GM23338 (cell line): ENCODE data around the gene DENND1B. TPM values are rescaled to one million over a fixed set of nuclear protein-coding genes. Genes with fewer than 3 reads are reported as not detected.

Source experiments
- ATAC-seq: fragments of 200-7000 bp; cut with Tn5 transposase; 3 replicates; pipeline ENCODE4 v1.9.1; 2020
- DNase-seq: peaks from one replicate; pipeline ENCODE4 v3.0.0-alpha.2; 2015; ENCODE audit warnings: low spot score
- H2AFZ ChIP-seq: fragments of 200-600 bp; sonication (generic); 2 replicates; pipeline ENCODE4 v1.8.0; 2016; ENCODE audit warnings: antibody characterized with exemption, mild to moderate bottlenecking, moderate library complexity
- H3F3A ChIP-seq: fragments of 200-600 bp; sonication (generic); replicated peaks from 2 replicates; pipeline ENCODE4 v1.8.0; 2017; ENCODE audit warnings: antibody characterized with exemption, mixed run types, low read depth
- H3K27ac ChIP-seq: fragments of 200-600 bp; sonication (generic); 2 replicates; pipeline ENCODE4 v1.6.1; 2016; ENCODE audit warnings: low read depth
- H3K27me3 ChIP-seq: fragments of 200-600 bp; sonication (generic); 2 replicates; pipeline ENCODE4 v1.8.0; 2016; ENCODE audit warnings: mild to moderate bottlenecking, mixed run types, moderate library complexity; ENCODE audit not compliant: insufficient read depth
- H3K36me3 ChIP-seq: fragments of 200-600 bp; sonication (generic); 2 replicates; pipeline ENCODE4 v1.8.0; 2016; ENCODE audit warnings: mild to moderate bottlenecking; ENCODE audit not compliant: insufficient read depth
- H3K4me1 ChIP-seq: fragments of 200-600 bp; sonication (generic); 2 replicates; pipeline ENCODE4 v1.8.0; 2016; ENCODE audit warnings: mild to moderate bottlenecking, moderate library complexity; ENCODE audit not compliant: insufficient read depth
- H3K4me2 ChIP-seq: fragments of 200-600 bp; sonication (generic); 2 replicates; pipeline ENCODE4 v1.7.1; 2017; ENCODE audit warnings: mixed run types
- H3K4me3 ChIP-seq: fragments of 200-600 bp; sonication (generic); 2 replicates; pipeline ENCODE4 v1.6.1; 2016; ENCODE audit warnings: mixed run types
- H3K79me2 ChIP-seq: fragments of 200-600 bp; sonication (generic); replicated peaks from 2 replicates; pipeline ENCODE4 v1.8.0; 2017; ENCODE audit warnings: mild to moderate bottlenecking; ENCODE audit not compliant: insufficient read depth
- H3K9me2 ChIP-seq: fragments of 200-600 bp; sonication (generic); 2 replicates; pipeline ENCODE4 v1.8.0; 2017; ENCODE audit not compliant: insufficient read depth
- H4K20me1 ChIP-seq: fragments of 200-600 bp; sonication (generic); replicated peaks from 2 replicates; pipeline ENCODE4 v1.8.0; 2017; ENCODE audit warnings: mild to moderate bottlenecking; ENCODE audit not compliant: insufficient read depth
- H3K27ac Mint-ChIP-seq: 2 replicates; pipeline ENCODE4 v1.8.0; 2020; ENCODE audit warnings: inconsistent platforms, mild to moderate bottlenecking, moderate library complexity, mixed read lengths
- H3K27me3 Mint-ChIP-seq: 3 replicates; pipeline ENCODE4 v1.8.0; 2022; ENCODE audit warnings: low read depth, mild to moderate bottlenecking, moderate library complexity, mixed read lengths, inconsistent platforms; ENCODE audit not compliant: insufficient read depth, poor library complexity
- H3K36me3 Mint-ChIP-seq: 3 replicates; pipeline ENCODE4 v1.8.0; 2021; ENCODE audit warnings: low read depth, mild to moderate bottlenecking, inconsistent platforms, moderate library complexity, mixed read lengths
- H3K4me1 Mint-ChIP-seq: 3 replicates; pipeline ENCODE4 v1.8.0; 2020; ENCODE audit warnings: mild to moderate bottlenecking, inconsistent platforms, mixed read lengths
- H3K4me3 Mint-ChIP-seq: 3 replicates; pipeline ENCODE4 v1.8.0; 2021; ENCODE audit warnings: moderate library complexity, mild to moderate bottlenecking, inconsistent platforms, mixed read lengths
- H3K9me3 Mint-ChIP-seq: 3 replicates; pipeline ENCODE4 v1.8.0; 2020; ENCODE audit warnings: moderate library complexity, mild to moderate bottlenecking, inconsistent platforms, mixed read lengths
- CREB1 ChIP-seq: fragments of 250-450 bp; sonication (Bioruptor Pico); IDR thresholded peaks from 2 replicates; pipeline ENCODE4 v1.5.0; 2020; ENCODE audit warnings: low read depth, mild to moderate bottlenecking, moderate library complexity
- ETS1 ChIP-seq: IDR thresholded peaks from 2 replicates; pipeline ENCODE4 v1.6.1; 2016; ENCODE audit warnings: antibody characterized with exemption
- EZH2 ChIP-seq: fragments of 200-600 bp; sonication (generic); IDR thresholded peaks from one replicate; pipeline ENCODE4 v1.8.0; 2017; ENCODE audit warnings: antibody characterized with exemption, mild to moderate bottlenecking, low read depth; ENCODE audit not compliant: unreplicated experiment
- EZH2phosphoT487 ChIP-seq: fragments of 200-600 bp; sonication (generic); IDR thresholded peaks from one replicate; pipeline ENCODE4 v1.8.1; 2018; ENCODE audit warnings: antibody characterized with exemption; ENCODE audit not compliant: unreplicated experiment
- JUNB ChIP-seq: IDR thresholded peaks from one replicate; pipeline ENCODE4 v1.6.1; 2016; ENCODE audit warnings: antibody characterized with exemption; ENCODE audit not compliant: unreplicated experiment
- NANOG ChIP-seq: IDR thresholded peaks from 2 replicates; pipeline ENCODE4 v1.6.1; 2016; ENCODE audit warnings: antibody characterized with exemption, borderline replicate concordance
- POLR2AphosphoS5 ChIP-seq: IDR thresholded peaks from 2 replicates; pipeline ENCODE4 v1.6.1; 2016; ENCODE audit warnings: antibody characterized with exemption, low read depth
- REST ChIP-seq: IDR thresholded peaks from one replicate; pipeline ENCODE4 v1.6.1; 2018; ENCODE audit warnings: antibody characterized with exemption; ENCODE audit not compliant: unreplicated experiment
- STAT1 ChIP-seq: IDR thresholded peaks from one replicate; pipeline ENCODE4 v1.6.1; 2016; ENCODE audit warnings: antibody characterized with exemption; ENCODE audit not compliant: unreplicated experiment
- ZNF114 ChIP-seq: fragments of 250-450 bp; sonication (Bioruptor Pico); IDR thresholded peaks from 2 replicates; pipeline ENCODE4 v1.5.0; 2020; ENCODE audit warnings: mild to moderate bottlenecking, moderate library complexity
- ZNF331 ChIP-seq: fragments of 250-450 bp; sonication (Bioruptor Pico); IDR thresholded peaks from 2 replicates; pipeline ENCODE4 v1.5.0; 2020; ENCODE audit warnings: low read depth, mild to moderate bottlenecking, moderate library complexity
- polyA plus RNA-seq: library from polyadenylated mRNA; unstranded; fragments of >200 nt; fragmentation: Nextera tagmentation; extraction: Ambion mirVana; gene quantifications from 2 replicates; pipeline ENCODE4 v1.2.1, GENCODE V29; 2016
- total RNA-seq: library from RNA; depleted of rRNA; stranded (reverse); fragments of >200 nt; shearing (Covaris generic); gene quantifications from 2 replicates; pipeline ENCODE4 v1.2.3, GENCODE V29; 2014
- TF ChIP-seq, protein P1 (sequence below), 2 experiments: fragments of 200-600 bp in 1 of 2; sonication (generic) in 1 of 2; conservative IDR thresholded peaks; 2 replicates each; pipeline versions ENCODE4 v1.5.1 to v1.6.1; 2016 to 2017; ENCODE audit warnings: antibody characterized with exemption in 2 of 2, low read depth in 2 of 2, mild to moderate bottlenecking in 2 of 2, moderate library complexity in 1 of 2
- TF ChIP-seq, protein P2 (sequence below): fragments of 250-450 bp; sonication (Bioruptor Pico); IDR thresholded peaks from 2 replicates; pipeline ENCODE4 v1.5.0; 2020; ENCODE audit warnings: mild to moderate bottlenecking, moderate library complexity

Gene DENND1B
- total and polyA plus RNA-seq, 2 experiments from 2014 or later: 4.3 to 5.2 TPM

DNA sequence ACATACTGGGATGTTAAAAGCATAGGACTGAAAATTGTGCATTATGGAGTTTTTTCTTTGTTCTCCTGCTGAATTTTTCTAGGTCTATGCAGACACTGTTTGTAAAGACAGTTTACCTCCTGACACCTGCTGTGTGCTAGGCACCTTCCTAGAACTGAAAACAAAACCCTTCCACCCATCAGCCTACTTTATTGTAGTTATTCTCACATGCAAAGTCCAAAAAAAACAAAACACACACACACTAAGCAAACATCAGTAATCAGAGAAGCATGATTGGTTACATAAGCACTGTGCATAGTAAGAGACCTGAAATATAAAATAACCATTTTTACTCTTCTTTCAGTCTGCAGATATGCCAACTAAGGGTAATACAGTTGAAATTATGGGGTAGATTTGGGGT lies 312.1 kb downstream of the DENND1B start (continued):
- TF ChIP-seq REST (no peak), EZH2phosphoT487 (no peak)

- Histone ChIP-seq H3K4me1 (peaks cover 18% of the 10 kb centered on the region), H3K79me2 (no peaks in the 10 kb centered on the region), H3K27ac (no peak overlapping the region), H3K9me2 (0 out of 2 replicates have a peak, but pooled peaks cover 5% of the 10 kb centered on the region), H3K4me2 (no peak overlapping the region), H3K4me3 (no peak overlapping the region), H4K20me1 (no peaks in the 10 kb centered on the region), H3K27me3 (no peaks in the 10 kb centered on the region), H3K36me3 (no peaks in the 10 kb centered on the region), H3F3A (no peaks in the 10 kb centered on the region), H2AFZ (0 out of 2 replicates have a peak overlapping the region, but pooled peaks have one; percentile 4)
- DNase-seq: no peak
- H3K4me3 Mint-ChIP-seq: no peak overlapping the region
- no peaks in the 10 kb centered on the region for H3K36me3 Mint-ChIP-seq
- H3K9me3 Mint-ChIP-seq: no peaks in the 10 kb centered on the region
- no peak overlapping the region for H3K27ac Mint-ChIP-seq
- H3K27me3 Mint-ChIP-seq: no peaks in the 10 kb centered on the region
- peaks cover 26% of the 10 kb centered on the region for H3K4me1 Mint-ChIP-seq
- no peak for ATAC-seq
- no peak for TF ChIP-seq STAT1
- no peak for TF ChIP-seq NANOG
- TF ChIP-seq ZNF114: no peak
- TF ChIP-seq ZNF331 (CRISPR knock-in tag): no peak
- no peak for TF ChIP-seq POLR2AphosphoS5
- no peak for TF ChIP-seq JUNB
- no peak for TF ChIP-seq ETS1
- no peak for TF ChIP-seq EZH2phosphoT487
- no peak for TF ChIP-seq EZH2
- TF ChIP-seq, protein P1, sequence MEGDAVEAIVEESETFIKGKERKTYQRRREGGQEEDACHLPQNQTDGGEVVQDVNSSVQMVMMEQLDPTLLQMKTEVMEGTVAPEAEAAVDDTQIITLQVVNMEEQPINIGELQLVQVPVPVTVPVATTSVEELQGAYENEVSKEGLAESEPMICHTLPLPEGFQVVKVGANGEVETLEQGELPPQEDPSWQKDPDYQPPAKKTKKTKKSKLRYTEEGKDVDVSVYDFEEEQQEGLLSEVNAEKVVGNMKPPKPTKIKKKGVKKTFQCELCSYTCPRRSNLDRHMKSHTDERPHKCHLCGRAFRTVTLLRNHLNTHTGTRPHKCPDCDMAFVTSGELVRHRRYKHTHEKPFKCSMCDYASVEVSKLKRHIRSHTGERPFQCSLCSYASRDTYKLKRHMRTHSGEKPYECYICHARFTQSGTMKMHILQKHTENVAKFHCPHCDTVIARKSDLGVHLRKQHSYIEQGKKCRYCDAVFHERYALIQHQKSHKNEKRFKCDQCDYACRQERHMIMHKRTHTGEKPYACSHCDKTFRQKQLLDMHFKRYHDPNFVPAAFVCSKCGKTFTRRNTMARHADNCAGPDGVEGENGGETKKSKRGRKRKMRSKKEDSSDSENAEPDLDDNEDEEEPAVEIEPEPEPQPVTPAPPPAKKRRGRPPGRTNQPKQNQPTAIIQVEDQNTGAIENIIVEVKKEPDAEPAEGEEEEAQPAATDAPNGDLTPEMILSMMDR (conservative IDR thresholded peaks at IDR 0.05; ENCODE audit: low read depth in 2 of 2): no peak
- TF ChIP-seq CREB1 (CRISPR knock-in tag): no peak
- TF ChIP-seq, protein P2, sequence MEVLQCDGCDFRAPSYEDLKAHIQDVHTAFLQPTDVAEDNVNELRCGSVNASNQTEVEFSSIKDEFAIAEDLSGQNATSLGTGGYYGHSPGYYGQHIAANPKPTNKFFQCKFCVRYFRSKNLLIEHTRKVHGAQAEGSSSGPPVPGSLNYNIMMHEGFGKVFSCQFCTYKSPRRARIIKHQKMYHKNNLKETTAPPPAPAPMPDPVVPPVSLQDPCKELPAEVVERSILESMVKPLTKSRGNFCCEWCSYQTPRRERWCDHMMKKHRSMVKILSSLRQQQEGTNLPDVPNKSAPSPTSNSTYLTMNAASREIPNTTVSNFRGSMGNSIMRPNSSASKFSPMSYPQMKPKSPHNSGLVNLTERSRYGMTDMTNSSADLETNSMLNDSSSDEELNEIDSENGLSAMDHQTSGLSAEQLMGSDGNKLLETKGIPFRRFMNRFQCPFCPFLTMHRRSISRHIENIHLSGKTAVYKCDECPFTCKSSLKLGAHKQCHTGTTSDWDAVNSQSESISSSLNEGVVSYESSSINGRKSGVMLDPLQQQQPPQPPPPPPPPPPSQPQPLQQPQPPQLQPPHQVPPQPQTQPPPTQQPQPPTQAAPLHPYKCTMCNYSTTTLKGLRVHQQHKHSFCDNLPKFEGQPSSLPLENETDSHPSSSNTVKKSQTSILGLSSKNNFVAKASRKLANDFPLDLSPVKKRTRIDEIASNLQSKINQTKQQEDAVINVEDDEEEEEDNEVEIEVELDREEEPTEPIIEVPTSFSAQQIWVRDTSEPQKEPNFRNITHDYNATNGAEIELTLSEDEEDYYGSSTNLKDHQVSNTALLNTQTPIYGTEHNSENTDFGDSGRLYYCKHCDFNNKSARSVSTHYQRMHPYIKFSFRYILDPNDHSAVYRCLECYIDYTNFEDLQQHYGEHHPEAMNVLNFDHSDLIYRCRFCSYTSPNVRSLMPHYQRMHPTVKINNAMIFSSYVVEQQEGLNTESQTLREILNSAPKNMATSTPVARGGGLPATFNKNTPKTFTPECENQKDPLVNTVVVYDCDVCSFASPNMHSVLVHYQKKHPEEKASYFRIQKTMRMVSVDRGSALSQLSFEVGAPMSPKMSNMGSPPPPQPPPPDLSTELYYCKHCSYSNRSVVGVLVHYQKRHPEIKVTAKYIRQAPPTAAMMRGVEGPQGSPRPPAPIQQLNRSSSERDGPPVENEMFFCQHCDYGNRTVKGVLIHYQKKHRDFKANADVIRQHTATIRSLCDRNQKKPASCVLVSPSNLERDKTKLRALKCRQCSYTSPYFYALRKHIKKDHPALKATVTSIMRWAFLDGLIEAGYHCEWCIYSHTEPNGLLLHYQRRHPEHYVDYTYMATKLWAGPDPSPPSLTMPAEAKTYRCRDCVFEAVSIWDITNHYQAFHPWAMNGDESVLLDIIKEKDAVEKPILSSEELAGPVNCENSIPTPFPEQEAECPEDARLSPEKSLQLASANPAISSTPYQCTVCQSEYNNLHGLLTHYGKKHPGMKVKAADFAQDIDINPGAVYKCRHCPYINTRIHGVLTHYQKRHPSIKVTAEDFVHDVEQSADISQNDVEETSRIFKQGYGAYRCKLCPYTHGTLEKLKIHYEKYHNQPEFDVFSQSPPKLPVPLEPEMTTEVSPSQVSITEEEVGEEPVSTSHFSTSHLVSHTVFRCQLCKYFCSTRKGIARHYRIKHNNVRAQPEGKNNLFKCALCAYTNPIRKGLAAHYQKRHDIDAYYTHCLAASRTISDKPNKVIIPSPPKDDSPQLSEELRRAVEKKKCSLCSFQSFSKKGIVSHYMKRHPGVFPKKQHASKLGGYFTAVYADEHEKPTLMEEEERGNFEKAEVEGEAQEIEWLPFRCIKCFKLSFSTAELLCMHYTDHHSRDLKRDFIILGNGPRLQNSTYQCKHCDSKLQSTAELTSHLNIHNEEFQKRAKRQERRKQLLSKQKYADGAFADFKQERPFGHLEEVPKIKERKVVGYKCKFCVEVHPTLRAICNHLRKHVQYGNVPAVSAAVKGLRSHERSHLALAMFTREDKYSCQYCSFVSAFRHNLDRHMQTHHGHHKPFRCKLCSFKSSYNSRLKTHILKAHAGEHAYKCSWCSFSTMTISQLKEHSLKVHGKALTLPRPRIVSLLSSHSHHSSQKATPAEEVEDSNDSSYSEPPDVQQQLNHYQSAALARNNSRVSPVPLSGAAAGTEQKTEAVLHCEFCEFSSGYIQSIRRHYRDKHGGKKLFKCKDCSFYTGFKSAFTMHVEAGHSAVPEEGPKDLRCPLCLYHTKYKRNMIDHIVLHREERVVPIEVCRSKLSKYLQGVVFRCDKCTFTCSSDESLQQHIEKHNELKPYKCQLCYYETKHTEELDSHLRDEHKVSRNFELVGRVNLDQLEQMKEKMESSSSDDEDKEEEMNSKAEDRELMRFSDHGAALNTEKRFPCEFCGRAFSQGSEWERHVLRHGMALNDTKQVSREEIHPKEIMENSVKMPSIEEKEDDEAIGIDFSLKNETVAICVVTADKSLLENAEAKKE: no peak
Measured at GRCh38 chr1:197462539-197462938, 312.7 kb downstream of the DENND1B start.
